GM12878 (cell line): ENCODE measurements around the gene U2AF2. TPM values are rescaled to one million over a fixed set of nuclear protein-coding genes. Genes with fewer than 3 reads are reported as not detected.

Source experiments
- ATAC-seq: fragments of 200-7000 bp; cut with Tn5 transposase; 3 replicates; pipeline ENCODE4 v1.9.1; 2020; ENCODE audit warnings: mild to moderate bottlenecking, moderate library complexity
- BruUV-seq: library from RNA; stranded (reverse); fragments of 400-500 nt; replicated peaks from 2 replicates; lab custom pipeline; 2021; lab: Mats Ljungman, UMichigan
- CTCF ChIA-PET: fragments of 300-600 bp; sonication (Branson Sonifier 250); formaldehyde crosslinking; extraction: SDS; loops from one replicate; lab custom pipeline; 2021; ENCODE audit warnings: inconsistent platforms; lab: Yijun Ruan, JAX
- POLR2A ChIA-PET: fragments of 350-600 bp; formaldehyde crosslinking; extraction: SDS; loops from one replicate; lab custom pipeline; 2021; ENCODE audit warnings: inconsistent platforms; lab: Charles Lee
- RAD21 ChIA-PET: fragments of 300-600 bp; sonication (Branson Sonifier 250); formaldehyde crosslinking; loops from one replicate; lab custom pipeline; 2023; ENCODE audit warnings: antibody characterized with exemption; ENCODE audit not compliant: unreplicated experiment; lab: Charles Lee
- SMC1A ChIA-PET: fragments of 300-600 bp; sonication (Branson Sonifier 250); formaldehyde crosslinking; loops from one replicate; lab custom pipeline; 2023; ENCODE audit not compliant: unreplicated experiment, uncharacterized antibody; lab: Charles Lee
- DNase-seq: peaks from one replicate; pipeline ENCODE4 v3.0.0-alpha.2; 2011; ENCODE audit warnings: low read depth, low spot score
- FAIRE-seq: peaks from 3 replicates; lab custom pipeline; 2011; peaks lifted over from hg19 to GRCh38; lab: Jason Lieb, UNC
- H2AFZ ChIP-seq: 2 replicates; pipeline ENCODE4 v1.6.0; 2011; ENCODE audit warnings: low read depth, low read length, control low read depth; ENCODE audit not compliant: control insufficient read depth
- H3K27ac ChIP-seq: 2 replicates; pipeline ENCODE4 v1.5.1; 2011; ENCODE audit warnings: control low read depth; ENCODE audit not compliant: control insufficient read depth, insufficient read depth
- H3K27me3 ChIP-seq, 2 experiments: replicated peaks in 1 of 2; 2 replicates each; pipeline versions ENCODE4 v1.6.0 to v1.6.1; 2011; ENCODE audit warnings: low read length in 1 of 2; ENCODE audit not compliant: control insufficient read depth in 2 of 2, insufficient read depth in 2 of 2
- H3K36me3 ChIP-seq, 2 experiments: 2 replicates each; pipeline ENCODE4 v1.5.1; 2011; ENCODE audit warnings: low read length in 1 of 2; ENCODE audit not compliant: control insufficient read depth in 2 of 2, insufficient read depth in 2 of 2
- H3K4me1 ChIP-seq: 2 replicates; pipeline ENCODE4 v1.6.1; 2011; ENCODE audit warnings: mild to moderate bottlenecking, low read length, moderate library complexity, mixed read lengths; ENCODE audit not compliant: control insufficient read depth, insufficient read depth
- H3K4me2 ChIP-seq: 2 replicates; pipeline ENCODE4 v1.6.0; 2011; ENCODE audit warnings: control low read depth; ENCODE audit not compliant: control insufficient read depth, insufficient read depth
- H3K4me3 ChIP-seq: fragments of 200-600 bp; sonication (generic); 2 replicates; pipeline ENCODE4 v1.5.1; 2016
- H3K79me2 ChIP-seq: 2 replicates; pipeline ENCODE4 v1.6.0; 2011; ENCODE audit warnings: low read length; ENCODE audit not compliant: control insufficient read depth, insufficient read depth
- H3K9ac ChIP-seq: 2 replicates; pipeline ENCODE4 v1.8.0; 2011; ENCODE audit warnings: low read length, control low read depth, mixed read lengths; ENCODE audit not compliant: control insufficient read depth, insufficient read depth
- H3K9me3 ChIP-seq: replicated peaks from 3 replicates; pipeline ENCODE4 v1.5.1; 2011; ENCODE audit warnings: mild to moderate bottlenecking, low read length; ENCODE audit not compliant: control insufficient read depth, insufficient read depth
- H4K20me1 ChIP-seq: 2 replicates; pipeline ENCODE4 v1.6.0; 2011; ENCODE audit not compliant: control insufficient read depth, insufficient read depth
- ASH2L ChIP-seq: fragments of 300-600, 200-600 bp; sonication (generic); IDR thresholded peaks from 2 replicates; pipeline ENCODE4 v1.6.1; 2017; ENCODE audit warnings: low read depth, mild to moderate bottlenecking, borderline replicate concordance
- CBX5 ChIP-seq: sonication (generic); IDR thresholded peaks from 2 replicates; pipeline ENCODE4 v1.6.1; 2016; ENCODE audit warnings: low read depth, moderate library complexity, mild to moderate bottlenecking, inconsistent platforms
- CHD4 ChIP-seq: fragments of 200-600 bp; sonication (generic); IDR thresholded peaks from 2 replicates; pipeline ENCODE4 v1.6.1; 2016; ENCODE audit warnings: mild to moderate bottlenecking
- ESRRA ChIP-seq: IDR thresholded peaks from 2 replicates; pipeline ENCODE4 v1.6.1; 2012; ENCODE audit warnings: mild to moderate bottlenecking, low read length, improper control_type of control experiment
- IKZF2 ChIP-seq, 2 experiments: fragments of 450-650 bp; IDR thresholded peaks; 2 replicates each; pipeline ENCODE4 v1.6.1; 2017; ENCODE audit warnings: mild to moderate bottlenecking in 2 of 2, moderate library complexity in 2 of 2
- JUNB ChIP-seq: IDR thresholded peaks from 2 replicates; pipeline ENCODE4 v1.6.1; 2016; ENCODE audit warnings: antibody characterized with exemption, mild to moderate bottlenecking
- KAT2A ChIP-seq: conservative IDR thresholded peaks from 2 replicates; pipeline ENCODE4 v1.6.1; 2011; ENCODE audit warnings: low read depth, low read length; ENCODE audit not compliant: control insufficient read depth
- MEF2A ChIP-seq: IDR thresholded peaks from 2 replicates; pipeline ENCODE4 v1.6.1; 2011; ENCODE audit warnings: low read depth, mild to moderate bottlenecking, low read length, moderate library complexity; ENCODE audit not compliant: insufficient read depth
- POLR2AphosphoS5 ChIP-seq: IDR thresholded peaks from 2 replicates; pipeline ENCODE4 v1.6.1; 2011; ENCODE audit warnings: mild to moderate bottlenecking, low read length, inconsistent platforms
- SMARCA5 ChIP-seq: fragments of 450-650 bp; IDR thresholded peaks from 2 replicates; pipeline ENCODE4 v1.6.1; 2017; ENCODE audit warnings: mild to moderate bottlenecking
- SRF ChIP-seq, 2 experiments: IDR thresholded peaks; 2 replicates each; pipeline ENCODE4 v1.6.1; 2011; ENCODE audit warnings: low read depth in 2 of 2, low read length in 2 of 2, mild to moderate bottlenecking in 1 of 2, moderate library complexity in 1 of 2
- SUZ12 ChIP-seq: fragments of 200-600 bp; sonication (generic); IDR thresholded peaks from one replicate; pipeline ENCODE4 v1.6.1; 2018; ENCODE audit warnings: antibody characterized with exemption, mild to moderate bottlenecking; ENCODE audit not compliant: unreplicated experiment
- TCF3 ChIP-seq: IDR thresholded peaks from 2 replicates; pipeline ENCODE4 v1.6.1; 2012; ENCODE audit warnings: low read depth, mild to moderate bottlenecking, low read length, borderline replicate concordance; ENCODE audit not compliant: insufficient read depth
- ZNF274 ChIP-seq: IDR thresholded peaks from one replicate; pipeline ENCODE4 v1.8.0; 2011; ENCODE audit not compliant: insufficient read length, insufficient read depth
- WGBS: methylation state at CpG from one replicate; pipeline ENCODE4 v1.1.6; 2016; ENCODE audit warnings: low lambda C conversion rate; ENCODE audit not compliant: insufficient replicate concordance, insufficient coverage; ENCODE audit errors: missing lambda C conversion rate; 5-methylcytosine and 5-hydroxymethylcytosine counted together
- in situ Hi-C: fragments of 300-500 bp; cut with MboI; formaldehyde crosslinking; loops from 9 replicates; pipeline ENCODE4 v1.14.3; 2018; ENCODE audit warnings: mixed read lengths
- intact Hi-C: fragments of 100-400 bp; cut with micrococcal nuclease; formaldehyde crosslinking; loops from one replicate; pipeline ENCODE4 v1.14.2; 2022; ENCODE audit not compliant: unreplicated experiment
- polyA plus RNA-seq, 11 experiments: library from polyadenylated mRNA; depleted of rRNA in 4 of 11; unstranded in 6 of 11; stranded (reverse) in 5 of 11; fragments of >200 nt; fragmentation: Nextera tagmentation in 4 of 11; fragmentation: Illumina TruSeq in 1 of 11; extraction: Ambion mirVana in 4 of 11; extraction: Trizol in 1 of 11; gene quantifications; 1 replicate in 1 of 11; 2 replicates in 10 of 11; pipeline versions ENCODE4 v1.2.1 to v1.2.3, GENCODE V29; 2011 to 2016; ENCODE audit warnings: inconsistent platforms in 2 of 11, missing spikeins in 2 of 11, low read depth in 1 of 11
- total RNA-seq, 4 experiments: library from RNA; depleted of rRNA in 3 of 4; stranded (reverse); fragments of >200 nt in 3 of 4; fragmentation: Illumina TruSeq in 1 of 4; extraction: Trizol in 1 of 4; gene quantifications; 2 replicates each; pipeline versions ENCODE4 v1.2.1 to v1.2.3, GENCODE V29; 2013 to 2021
- TF ChIP-seq, protein P1 (sequence below): fragments of 450-650 bp; IDR thresholded peaks from 2 replicates; pipeline ENCODE4 v1.6.1; 2014; ENCODE audit warnings: mild to moderate bottlenecking

The U2AF2 gene
- total and polyA plus RNA-seq, 10 of the 15 experiments (the other 5 are each of a cell fraction or from before 2014, with no cell fraction given): 3.0 to 338 (median 130) TPM

DNA sequence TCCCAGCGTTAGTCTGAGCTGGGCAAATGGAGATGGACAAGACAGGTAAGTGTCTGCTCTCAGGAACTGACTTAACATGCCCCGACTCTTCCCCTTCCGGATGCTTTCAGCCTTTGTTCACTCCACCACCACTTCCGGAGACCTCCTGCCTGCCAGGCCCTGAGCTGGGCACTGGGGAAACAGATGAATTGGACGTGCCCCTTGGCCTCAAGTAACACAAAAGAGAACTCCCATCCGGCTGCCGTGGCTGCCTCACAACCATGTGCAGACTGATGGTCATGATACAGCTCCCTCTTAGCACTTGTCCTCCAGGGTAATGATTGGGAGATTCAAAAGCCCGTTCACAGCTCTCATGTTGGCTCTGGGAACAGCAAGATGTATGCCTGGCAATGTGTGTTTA, 37.4 kb upstream of the U2AF2 start:
- WGBS: 96% methylated on average over 8 of the region's 8 CpGs
- Histone ChIP-seq H2AFZ (no peak overlapping the region), H3K9ac (no peak overlapping the region), H3K4me3 (no peak overlapping the region), H3K9me3 (no peaks in the 10 kb centered on the region; the same call in 1 of the 3 replicates), H3K36me3 (peaks cover 3 to 12% of the 10 kb centered on the region in 2 experiments; a peak in 3 of 4 replicates), H3K4me1 (no peaks in the 10 kb centered on the region; the same call in 1 of the 2 replicates), H3K79me2 (peaks cover 1% of the 10 kb centered on the region; the same call in 1 of the 2 replicates), H3K27me3 (no peaks in the 10 kb centered on the region), H4K20me1 (no peaks in the 10 kb centered on the region; the same call in 1 of the 2 replicates), H3K27ac (no peak overlapping the region), H3K4me2 (no peak overlapping the region)
- in situ Hi-C loops: no loop called here
- BruUV-seq: no TSS peak
- RAD21 ChIA-PET: no interaction called here
- ATAC-seq (no peak), DNase-seq (no peak), FAIRE-seq (no peak)
- SMC1A ChIA-PET: no interaction called here
- CTCF ChIA-PET: interaction anchor here (1.1 to 2.8 kb wide), 4 partner anchors 11 to 100 kb away, joined by 3 to 12 read pairs (median 4); partner anchors contain the start of gene ZNF865
- intact Hi-C loops: no loop called here
- POLR2A ChIA-PET: interaction anchor here (1.5 kb wide), 1 partner anchor 18 kb away, joined by 4 read pairs; the partner anchor contains the start of gene FIZ1
- TF ChIP-seq CHD4 (no peak), ASH2L (no peak), JUNB (no peak), ESRRA (no peak), TCF3 (no peak), SMARCA5 (no peak), POLR2AphosphoS5 (no peak), ZNF274 (no peak), KAT2A (no peak), SRF (IDR thresholded peaks at IDR 0.05; ENCODE audit: low read depth in 2 of 2, low read length in 2 of 2) (no peak), CBX5 (no peak), IKZF2 (IDR thresholded peaks at IDR 0.05) (no peak), SUZ12 (no peak), MEF2A (no peak)
- TF ChIP-seq, protein P1, sequence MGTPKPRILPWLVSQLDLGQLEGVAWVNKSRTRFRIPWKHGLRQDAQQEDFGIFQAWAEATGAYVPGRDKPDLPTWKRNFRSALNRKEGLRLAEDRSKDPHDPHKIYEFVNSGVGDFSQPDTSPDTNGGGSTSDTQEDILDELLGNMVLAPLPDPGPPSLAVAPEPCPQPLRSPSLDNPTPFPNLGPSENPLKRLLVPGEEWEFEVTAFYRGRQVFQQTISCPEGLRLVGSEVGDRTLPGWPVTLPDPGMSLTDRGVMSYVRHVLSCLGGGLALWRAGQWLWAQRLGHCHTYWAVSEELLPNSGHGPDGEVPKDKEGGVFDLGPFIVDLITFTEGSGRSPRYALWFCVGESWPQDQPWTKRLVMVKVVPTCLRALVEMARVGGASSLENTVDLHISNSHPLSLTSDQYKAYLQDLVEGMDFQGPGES: no peak
